Kidney epithelial cell (primary cell): ENCODE data around the gene TCERG1. TPM values are rescaled to one million over a fixed set of nuclear protein-coding genes. Genes with fewer than 3 reads are reported as not detected.
A peak's percentile ranks its signal among the peaks of the same experiment; 100 is the strongest.

Source experiments
- DNase-seq: peaks from one replicate; pipeline ENCODE4 v3.0.0-alpha.2; 2010; ENCODE audit warnings: low read depth
- H3K27me3 ChIP-seq: 2 replicates; pipeline ENCODE4 v1.6.0; 2011; ENCODE audit warnings: low read length; ENCODE audit not compliant: control insufficient read depth, insufficient read depth
- H3K36me3 ChIP-seq: 2 replicates; pipeline ENCODE4 v1.5.1; 2011; ENCODE audit warnings: low read length; ENCODE audit not compliant: control insufficient read depth, insufficient read depth
- H3K4me3 ChIP-seq: 2 replicates; pipeline ENCODE4 v1.5.1; 2011; ENCODE audit warnings: low read depth, mild to moderate bottlenecking, control low read depth, low read length
- total RNA-seq: library from RNA; depleted of rRNA; stranded (reverse); fragments of >200 nt; gene quantifications from 2 replicates; pipeline ENCODE4 v1.2.3, GENCODE V29; 2015
- TF ChIP-seq, protein P1 (sequence below): IDR thresholded peaks from 2 replicates; pipeline ENCODE4 v1.5.1; 2011; ENCODE audit warnings: mild to moderate bottlenecking, moderate library complexity, low read length, control low read depth, inconsistent platforms; ENCODE audit not compliant: insufficient read depth, poor library complexity, severe bottlenecking

Gene TCERG1
- total RNA-seq, 1 donor from 2014 or later: 50.1 TPM

DNA sequence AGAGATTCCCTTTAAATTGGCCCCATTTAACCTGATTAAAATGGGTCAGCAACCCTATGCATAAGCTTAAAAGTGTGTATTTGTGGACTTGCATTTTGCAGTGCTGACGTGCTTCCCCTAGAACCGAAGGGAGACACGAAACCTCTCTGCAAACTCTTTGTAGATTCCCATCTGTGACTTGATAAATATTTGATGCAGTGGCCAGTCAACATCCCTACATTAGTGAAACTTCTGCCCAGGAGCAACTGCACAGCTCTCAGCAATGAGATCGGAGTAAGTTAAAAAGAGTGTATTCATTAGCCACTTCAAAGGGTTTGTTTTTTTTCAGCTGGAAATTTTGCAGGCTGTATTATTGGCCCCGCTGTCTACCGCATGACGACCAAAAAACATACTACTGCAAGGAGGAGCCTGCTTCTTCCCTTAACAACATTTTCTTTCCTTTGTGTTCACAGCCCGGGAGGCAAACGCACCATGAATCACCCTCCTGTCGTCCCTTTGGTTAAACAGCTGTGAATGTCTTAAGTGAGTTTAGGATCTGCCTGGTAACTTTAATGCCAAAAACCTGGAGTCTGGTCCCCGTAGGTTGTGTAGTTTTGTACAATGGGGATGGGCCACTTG, 38.0 kb upstream of the TCERG1 start:
- peak; percentile 21 for DNase-seq
- Histone ChIP-seq H3K27me3 (no peaks in the 10 kb centered on the region), H3K36me3 (no peaks in the 10 kb centered on the region), H3K4me3 (no peak overlapping the region)
- TF ChIP-seq, protein P1, sequence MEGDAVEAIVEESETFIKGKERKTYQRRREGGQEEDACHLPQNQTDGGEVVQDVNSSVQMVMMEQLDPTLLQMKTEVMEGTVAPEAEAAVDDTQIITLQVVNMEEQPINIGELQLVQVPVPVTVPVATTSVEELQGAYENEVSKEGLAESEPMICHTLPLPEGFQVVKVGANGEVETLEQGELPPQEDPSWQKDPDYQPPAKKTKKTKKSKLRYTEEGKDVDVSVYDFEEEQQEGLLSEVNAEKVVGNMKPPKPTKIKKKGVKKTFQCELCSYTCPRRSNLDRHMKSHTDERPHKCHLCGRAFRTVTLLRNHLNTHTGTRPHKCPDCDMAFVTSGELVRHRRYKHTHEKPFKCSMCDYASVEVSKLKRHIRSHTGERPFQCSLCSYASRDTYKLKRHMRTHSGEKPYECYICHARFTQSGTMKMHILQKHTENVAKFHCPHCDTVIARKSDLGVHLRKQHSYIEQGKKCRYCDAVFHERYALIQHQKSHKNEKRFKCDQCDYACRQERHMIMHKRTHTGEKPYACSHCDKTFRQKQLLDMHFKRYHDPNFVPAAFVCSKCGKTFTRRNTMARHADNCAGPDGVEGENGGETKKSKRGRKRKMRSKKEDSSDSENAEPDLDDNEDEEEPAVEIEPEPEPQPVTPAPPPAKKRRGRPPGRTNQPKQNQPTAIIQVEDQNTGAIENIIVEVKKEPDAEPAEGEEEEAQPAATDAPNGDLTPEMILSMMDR: no peak

GRCh38 chr5:146410272-146410671, 36.9 kb upstream of the TCERG1 start:
- TF ChIP-seq, protein P1: no peak
- no peaks in the 10 kb centered on the region for H3K27me3 ChIP-seq
- no peak overlapping the region for H3K4me3 ChIP-seq
- DNase-seq: no peak
- H3K36me3 ChIP-seq: no peaks in the 10 kb centered on the region

GRCh38 chr5:146419696-146420095, 27.4 kb upstream of the TCERG1 start:
- Histone ChIP-seq H3K4me3 (no peak overlapping the region), H3K27me3 (no peaks in the 10 kb centered on the region), H3K36me3 (no peaks in the 10 kb centered on the region)
- DNase-seq: no peak
- TF ChIP-seq, protein P1: no peak

- H3K27me3 ChIP-seq: peaks cover 10% of the 10 kb centered on the region
- no peak overlapping the region for H3K4me3 ChIP-seq
- TF ChIP-seq, protein P1: no peak
- no peak for DNase-seq
- no peaks in the 10 kb centered on the region for H3K36me3 ChIP-seq
Measured at GRCh38 chr5:146425023-146425422, 22.1 kb upstream of the TCERG1 start.

- TF ChIP-seq, protein P1: no peak
- Histone ChIP-seq H3K27me3 (peaks cover 10% of the 10 kb centered on the region), H3K4me3 (no peak overlapping the region), H3K36me3 (no peaks in the 10 kb centered on the region)
- no peak for DNase-seq
Measured at GRCh38 chr5:146426305-146426704, 20.8 kb upstream of the TCERG1 start.
